Osteoblast (primary cell): ENCODE measurements around the gene ABCA12. TPM values are rescaled to one million over a fixed set of nuclear protein-coding genes. Genes with fewer than 3 reads are reported as not detected.

Source experiments
- DNase-seq: peaks from one replicate; pipeline ENCODE4 v3.0.0; 2011; ENCODE audit warnings: low spot score, mixed read lengths; ENCODE audit not compliant: insufficient read length; ENCODE audit errors: missing footprints
- H2AFZ ChIP-seq: 2 replicates; pipeline ENCODE4 v1.6.0; 2011; ENCODE audit warnings: mild to moderate bottlenecking, low read length
- H3K27ac ChIP-seq: 2 replicates; pipeline ENCODE4 v1.5.1; 2011; ENCODE audit warnings: mild to moderate bottlenecking, low read depth, low read length, moderate library complexity
- H3K27me3 ChIP-seq: 2 replicates; pipeline ENCODE4 v1.6.0; 2012; ENCODE audit warnings: mild to moderate bottlenecking, control low read depth, inconsistent platforms, low read length, moderate library complexity; ENCODE audit not compliant: insufficient read depth
- H3K36me3 ChIP-seq: 2 replicates; pipeline ENCODE4 v1.5.1; 2011; ENCODE audit warnings: mild to moderate bottlenecking, low read length, control low read depth, moderate library complexity; ENCODE audit not compliant: insufficient read depth
- H3K4me1 ChIP-seq: 2 replicates; pipeline ENCODE4 v1.5.1; 2011; ENCODE audit warnings: mild to moderate bottlenecking, low read length, control low read depth, moderate library complexity; ENCODE audit not compliant: insufficient read depth
- H3K4me2 ChIP-seq: 2 replicates; pipeline ENCODE4 v1.6.0; 2011; ENCODE audit warnings: mild to moderate bottlenecking, low read length; ENCODE audit not compliant: insufficient read depth
- H3K4me3 ChIP-seq: fragments of 200-600 bp; sonication (generic); 3 replicates; pipeline ENCODE4 v1.5.1; 2012; ENCODE audit warnings: mild to moderate bottlenecking, low read length, inconsistent platforms; ENCODE audit not compliant: insufficient read depth
- H3K79me2 ChIP-seq: 2 replicates; pipeline ENCODE4 v1.6.0; 2012; ENCODE audit warnings: mild to moderate bottlenecking, low read length, control low read depth, inconsistent platforms; ENCODE audit not compliant: insufficient read depth
- H3K9me3 ChIP-seq: 2 replicates; pipeline ENCODE4 v1.5.1; 2011; ENCODE audit warnings: low read depth, low read length, control low read depth
- H4K20me1 ChIP-seq: 2 replicates; pipeline ENCODE4 v1.6.0; 2012; ENCODE audit warnings: mild to moderate bottlenecking, low read length, control low read depth; ENCODE audit not compliant: insufficient read depth
- CTCF ChIP-seq: IDR thresholded peaks from 2 replicates; pipeline ENCODE4 v1.5.1; 2011; ENCODE audit warnings: mild to moderate bottlenecking, low read depth, low read length, moderate library complexity; ENCODE audit errors: extremely low read depth
- total RNA-seq: library from RNA; depleted of rRNA; stranded (reverse); fragments of >200 nt; gene quantifications from 2 replicates; pipeline ENCODE4 v1.2.3, GENCODE V29; 2012

ABCA12 gene
- total RNA-seq, 1 donor: under 0.01 TPM

GRCh38 chr2:215107216-215108056 lies 31.0 kb downstream of the ABCA12 start:
- Histone ChIP-seq H2AFZ (no peak overlapping the region), H3K4me3 (no peak overlapping the region), H3K4me1 (no peaks in the 10 kb centered on the region), H3K4me2 (no peak overlapping the region), H3K27ac (no peak overlapping the region), H4K20me1 (no peaks in the 10 kb centered on the region), H3K9me3 (no peaks in the 10 kb centered on the region), H3K36me3 (no peaks in the 10 kb centered on the region), H3K27me3 (no peaks in the 10 kb centered on the region), H3K79me2 (no peaks in the 10 kb centered on the region)
- DNase-seq: no peak
- TF ChIP-seq CTCF: no peak

- Histone ChIP-seq H3K27me3 (no peaks in the 10 kb centered on the region), H3K4me2 (no peak overlapping the region), H3K4me3 (no peak overlapping the region), H4K20me1 (no peaks in the 10 kb centered on the region), H3K9me3 (no peaks in the 10 kb centered on the region), H3K27ac (no peak overlapping the region), H3K4me1 (no peaks in the 10 kb centered on the region), H3K36me3 (no peaks in the 10 kb centered on the region), H3K79me2 (no peaks in the 10 kb centered on the region), H2AFZ (no peak overlapping the region)
- DNase-seq: no peak
- no peak for TF ChIP-seq CTCF
Observed at GRCh38 chr2:215105607-215106354, 32.6 kb downstream of the ABCA12 start.

- Histone ChIP-seq H3K79me2 (no peaks in the 10 kb centered on the region), H4K20me1 (no peaks in the 10 kb centered on the region), H3K9me3 (no peaks in the 10 kb centered on the region), H2AFZ (no peak overlapping the region), H3K27me3 (no peaks in the 10 kb centered on the region), H3K36me3 (no peaks in the 10 kb centered on the region), H3K4me2 (no peak overlapping the region), H3K4me1 (no peaks in the 10 kb centered on the region), H3K27ac (no peak overlapping the region), H3K4me3 (no peak overlapping the region)
- no peak for DNase-seq
- no peak for TF ChIP-seq CTCF
Observed at GRCh38 chr2:215104226-215104625, 34.2 kb downstream of the ABCA12 start.

- Histone ChIP-seq H3K9me3 (no peaks in the 10 kb centered on the region), H3K79me2 (no peaks in the 10 kb centered on the region), H3K4me1 (no peaks in the 10 kb centered on the region), H2AFZ (no peak overlapping the region), H3K4me3 (no peak overlapping the region), H3K27me3 (no peaks in the 10 kb centered on the region), H3K4me2 (no peak overlapping the region), H4K20me1 (no peaks in the 10 kb centered on the region), H3K36me3 (no peaks in the 10 kb centered on the region), H3K27ac (no peak overlapping the region)
- DNase-seq: no peak
- no peak for TF ChIP-seq CTCF
Observed at GRCh38 chr2:215098875-215099274, 39.6 kb downstream of the ABCA12 start.
